IMR-90 (cell line): ENCODE results near the gene PACSIN3. TPM values are rescaled to one million over a fixed set of nuclear protein-coding genes. Genes with fewer than 3 reads are reported as not detected.
A peak's percentile ranks its signal among the peaks of the same experiment; 100 is the strongest.

ENCODE experiments used
- ATAC-seq: fragments of 200-7000 bp; cut with Tn5 transposase; 2 replicates; pipeline ENCODE4 v1.9.1; 2020; ENCODE audit warnings: low read depth, mild to moderate bottlenecking, moderate library complexity
- BruUV-seq: library from RNA; stranded (reverse); fragments of 400-500 nt; replicated peaks from 2 replicates; lab custom pipeline; 2021; lab: Mats Ljungman, UMichigan
- CTCF ChIA-PET: fragments of 300-600 bp; formaldehyde crosslinking; extraction: SDS; loops from one replicate; lab custom pipeline; 2021; ENCODE audit warnings: antibody characterized with exemption; lab: Yijun Ruan, JAX
- POLR2A ChIA-PET: fragments of 300-600 bp; sonication (Branson Sonifier 250); formaldehyde crosslinking; loops from one replicate; lab custom pipeline; 2022; ENCODE audit warnings: antibody characterized with exemption; ENCODE audit not compliant: unreplicated experiment; lab: Charles Lee
- DNase-seq: peaks from one replicate; pipeline ENCODE4 v3.0.0; 2013
- H2AFZ ChIP-seq: replicated peaks from 2 replicates; pipeline ENCODE3; 2013; ENCODE audit warnings: low read length, mild to moderate bottlenecking; ENCODE audit not compliant: poor library complexity
- H2AK5ac ChIP-seq: 2 replicates; pipeline ENCODE4 v1.6.1; 2013; ENCODE audit warnings: low read depth, low read length, inconsistent platforms
- H2AK9ac ChIP-seq: replicated peaks from 2 replicates; pipeline ENCODE3; 2013; ENCODE audit warnings: mild to moderate bottlenecking, low read depth, low read length, moderate library complexity; ENCODE audit not compliant: poor library complexity
- H2BK120ac ChIP-seq: 2 replicates; pipeline ENCODE4 v1.6.1; 2013; ENCODE audit warnings: low read depth, low read length, inconsistent platforms
- H2BK15ac ChIP-seq: 3 replicates; pipeline ENCODE4 v1.6.1; 2013; ENCODE audit warnings: low read depth, low read length, inconsistent platforms
- H2BK20ac ChIP-seq: 2 replicates; pipeline ENCODE4 v1.6.1; 2013; ENCODE audit warnings: low read depth, mild to moderate bottlenecking, inconsistent platforms, low read length, moderate library complexity
- H2BK5ac ChIP-seq: 2 replicates; pipeline ENCODE4 v1.6.1; 2013; ENCODE audit warnings: mild to moderate bottlenecking, low read depth, low read length, inconsistent platforms; ENCODE audit not compliant: poor library complexity, severe bottlenecking
- H3K14ac ChIP-seq: replicated peaks from 2 replicates; pipeline ENCODE4 v1.6.1; 2013; ENCODE audit warnings: low read depth, low read length, inconsistent platforms
- H3K18ac ChIP-seq: 2 replicates; pipeline ENCODE4 v1.6.1; 2013; ENCODE audit warnings: low read depth, low read length, control low read depth
- H3K23ac ChIP-seq: 2 replicates; pipeline ENCODE4 v1.6.1; 2013; ENCODE audit warnings: low read depth, low read length, inconsistent platforms
- H3K27ac ChIP-seq: 2 replicates; pipeline ENCODE4 v1.5.1; 2013; ENCODE audit warnings: mild to moderate bottlenecking, control low read depth, low read length; ENCODE audit not compliant: insufficient read depth
- H3K27me3 ChIP-seq: 2 replicates; pipeline ENCODE4 v1.6.1; 2013; ENCODE audit warnings: low read length; ENCODE audit not compliant: control insufficient read depth, insufficient read depth
- H3K36me3 ChIP-seq: 2 replicates; pipeline ENCODE4 v1.6.1; 2013; ENCODE audit warnings: low read length, mixed read lengths; ENCODE audit not compliant: control insufficient read depth, insufficient read depth
- H3K4ac ChIP-seq: 2 replicates; pipeline ENCODE4 v1.6.1; 2013; ENCODE audit warnings: low read depth, low read length, inconsistent platforms
- H3K4me1 ChIP-seq: 2 replicates; pipeline ENCODE4 v1.6.1; 2013; ENCODE audit warnings: low read length, mixed read lengths; ENCODE audit not compliant: control insufficient read depth, insufficient read depth
- H3K4me2 ChIP-seq: 2 replicates; pipeline ENCODE4 v1.6.1; 2013; ENCODE audit warnings: low read depth, mild to moderate bottlenecking, control low read depth, low read length, moderate library complexity
- H3K4me3 ChIP-seq: 2 replicates; pipeline ENCODE4 v1.5.1; 2013; ENCODE audit warnings: low read depth, mild to moderate bottlenecking, control low read depth, low read length, moderate library complexity; ENCODE audit not compliant: insufficient read depth
- H3K56ac ChIP-seq: 2 replicates; pipeline ENCODE4 v1.6.1; 2013; ENCODE audit warnings: low read length, inconsistent platforms; ENCODE audit not compliant: insufficient read depth; ENCODE audit errors: extremely low read depth
- H3K79me1 ChIP-seq, 2 experiments: 2 replicates each; pipeline ENCODE4 v1.6.1; 2013; ENCODE audit warnings: low read length in 2 of 2, inconsistent platforms in 1 of 2, low read depth in 1 of 2
- H3K9ac ChIP-seq: 2 replicates; pipeline ENCODE4 v1.6.1; 2013; ENCODE audit warnings: low read depth, low read length, control low read depth
- H3K9me1 ChIP-seq: 2 replicates; pipeline ENCODE4 v1.6.1; 2013; ENCODE audit warnings: low read length, inconsistent platforms; ENCODE audit not compliant: insufficient read depth
- H3K9me3 ChIP-seq: 2 replicates; pipeline ENCODE4 v1.6.1; 2013; ENCODE audit warnings: low read length; ENCODE audit not compliant: control insufficient read depth, insufficient read depth
- H4K20me1 ChIP-seq: 2 replicates; pipeline ENCODE4 v1.6.1; 2013; ENCODE audit warnings: low read length, inconsistent platforms; ENCODE audit not compliant: insufficient read depth
- H4K5ac ChIP-seq: 2 replicates; pipeline ENCODE4 v1.6.1; 2013; ENCODE audit warnings: mild to moderate bottlenecking, low read depth, low read length, control low read depth
- H4K8ac ChIP-seq, 2 experiments: 2 replicates each; pipeline ENCODE4 v1.6.1; 2013; ENCODE audit warnings: low read depth in 2 of 2, low read length in 2 of 2, control low read depth in 1 of 2, inconsistent platforms in 1 of 2
- H4K91ac ChIP-seq: 2 replicates; pipeline ENCODE4 v1.6.1; 2013; ENCODE audit warnings: low read depth, low read length, inconsistent platforms; ENCODE audit not compliant: insufficient read depth
- CHD1 ChIP-seq: IDR thresholded peaks from 2 replicates; pipeline ENCODE4 v1.6.1; 2012; ENCODE audit warnings: low read depth, low read length, improper control_type of control experiment
- MAFK ChIP-seq: IDR thresholded peaks from 2 replicates; pipeline ENCODE4 v1.6.1; 2012; ENCODE audit warnings: low read depth, low read length, improper control_type of control experiment
- POLR2A ChIP-seq: IDR thresholded peaks from 2 replicates; pipeline ENCODE4 v1.6.1; 2012; ENCODE audit warnings: mild to moderate bottlenecking, low read depth, low read length
- RFX5 ChIP-seq: IDR thresholded peaks from 2 replicates; pipeline ENCODE4 v1.8.0; 2012; ENCODE audit warnings: low read depth, mild to moderate bottlenecking, low read length, moderate library complexity
- WGBS, 2 experiments: methylation state at CpG; one replicate each; pipeline versions ENCODE4 v1.1.5 to v1.1.7; 2013; ENCODE audit warnings: missing lambda C conversion rate in 2 of 2; ENCODE audit not compliant: insufficient read length in 1 of 2; ENCODE audit errors: extremely low coverage in 2 of 2; 5-methylcytosine and 5-hydroxymethylcytosine counted together
- dilution Hi-C: fragments of 300-500 bp; cut with HindIII; formaldehyde crosslinking; loops from one replicate; pipeline ENCODE4 v1.14.3; 2018; ENCODE audit warnings: low sequenced_read_pairs; ENCODE audit not compliant: unreplicated experiment
- in situ Hi-C: fragments of 300-500 bp; cut with MboI; formaldehyde crosslinking; loops from 3 replicates; pipeline ENCODE4 v1.14.3; 2019; ENCODE audit warnings: low sequenced_read_pairs, inconsistent platforms, mixed read lengths
- intact Hi-C: fragments of 100-400 bp; cut with micrococcal nuclease; formaldehyde crosslinking; loops from 2 replicates; pipeline ENCODE4 v1.10.0; 2022
- polyA plus RNA-seq, 3 experiments: library from polyadenylated mRNA; depleted of rRNA; stranded (reverse); fragments of >200 nt; gene quantifications; 2 replicates each; pipeline ENCODE4 v1.2.3, GENCODE V29; 2012; ENCODE audit warnings: low replicate concordance in 1 of 3
- total RNA-seq: library from RNA; depleted of rRNA; stranded (reverse); fragments of >200 nt; gene quantifications from 2 replicates; pipeline ENCODE4 v1.2.3, GENCODE V29; 2012
- TF ChIP-seq, protein P1 (sequence below): conservative IDR thresholded peaks from 2 replicates; pipeline ENCODE4 v1.5.1; 2012; ENCODE audit warnings: mild to moderate bottlenecking, low read depth, low read length, improper control_type of control experiment

PACSIN3 gene
- total and polyA plus RNA-seq, 2 of the 4 experiments (the other 2 are of a cell fraction): 19.2 to 21.1 TPM

DNA sequence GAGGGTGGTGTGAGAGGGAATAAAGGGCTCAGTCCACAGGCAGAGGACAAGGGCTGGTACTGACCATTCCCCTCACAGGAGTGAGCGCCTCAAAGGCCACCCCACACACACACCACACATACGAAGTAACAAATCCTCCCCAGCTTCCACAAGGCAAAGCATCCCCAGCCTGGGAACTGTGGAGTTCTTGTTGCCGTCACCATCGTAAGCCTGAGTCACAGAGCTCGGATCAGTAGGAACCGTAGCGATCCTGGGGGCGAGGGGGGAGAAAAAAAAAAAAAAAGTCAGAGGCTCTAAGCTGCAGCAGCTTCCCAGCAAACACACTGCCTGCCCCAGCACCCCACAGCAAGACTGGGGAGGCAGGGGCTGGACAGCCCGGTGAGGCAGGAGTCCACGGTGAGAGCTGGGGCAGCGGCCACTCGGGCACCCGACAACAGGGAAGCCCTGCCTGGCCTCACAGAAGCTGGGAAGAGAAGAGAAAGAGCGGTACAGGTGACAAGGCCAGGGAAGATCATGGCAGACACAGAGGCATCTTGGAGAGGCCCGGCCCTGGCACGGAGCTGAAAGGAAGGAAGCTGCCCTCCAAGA is 20.9 kb downstream of the PACSIN3 start:
- peaks cover 50% of the 10 kb centered on the region for H3K36me3 ChIP-seq

More for the DNA sequence above, 20.9 kb downstream of the PACSIN3 start:
- Histone ChIP-seq H4K8ac (no peak overlapping the region), H2BK5ac (no peak overlapping the region), H3K14ac (no peak overlapping the region), H4K20me1 (peaks cover 49% of the 10 kb centered on the region), H3K9me1 (no peaks in the 10 kb centered on the region), H3K4ac (no peak overlapping the region), H3K4me3 (no peak overlapping the region), H3K79me1 (peaks cover 6 to 56% of the 10 kb centered on the region in 2 experiments; a peak in 3 of 4 replicates), H3K27me3 (no peaks in the 10 kb centered on the region), H4K5ac (no peak overlapping the region), H3K27ac (no peak overlapping the region), H2BK20ac (no peak overlapping the region), H2BK120ac (no peak overlapping the region), H3K4me2 (no peak overlapping the region), H3K9ac (no peak overlapping the region), H2AK9ac (peak overlapping the region; percentile 78), H3K4me1 (no peaks in the 10 kb centered on the region), H2AK5ac (no peak overlapping the region), H2BK15ac (no peak overlapping the region), H3K23ac (no peak overlapping the region), H3K9me3 (no peaks in the 10 kb centered on the region), H4K91ac (no peak overlapping the region), H3K56ac (no peak overlapping the region), H3K18ac (no peak overlapping the region), H2AFZ (no peak overlapping the region)
- intact Hi-C loops (no loop called here), in situ Hi-C loops (no loop called here), dilution Hi-C loops (no loop called here)
- DNase-seq (no peak), ATAC-seq (no peak)
- no TSS peak for BruUV-seq
- TF ChIP-seq POLR2A (no peak), RFX5 (no peak), CHD1 (no peak), MAFK (no peak)
- TF ChIP-seq, protein P1, sequence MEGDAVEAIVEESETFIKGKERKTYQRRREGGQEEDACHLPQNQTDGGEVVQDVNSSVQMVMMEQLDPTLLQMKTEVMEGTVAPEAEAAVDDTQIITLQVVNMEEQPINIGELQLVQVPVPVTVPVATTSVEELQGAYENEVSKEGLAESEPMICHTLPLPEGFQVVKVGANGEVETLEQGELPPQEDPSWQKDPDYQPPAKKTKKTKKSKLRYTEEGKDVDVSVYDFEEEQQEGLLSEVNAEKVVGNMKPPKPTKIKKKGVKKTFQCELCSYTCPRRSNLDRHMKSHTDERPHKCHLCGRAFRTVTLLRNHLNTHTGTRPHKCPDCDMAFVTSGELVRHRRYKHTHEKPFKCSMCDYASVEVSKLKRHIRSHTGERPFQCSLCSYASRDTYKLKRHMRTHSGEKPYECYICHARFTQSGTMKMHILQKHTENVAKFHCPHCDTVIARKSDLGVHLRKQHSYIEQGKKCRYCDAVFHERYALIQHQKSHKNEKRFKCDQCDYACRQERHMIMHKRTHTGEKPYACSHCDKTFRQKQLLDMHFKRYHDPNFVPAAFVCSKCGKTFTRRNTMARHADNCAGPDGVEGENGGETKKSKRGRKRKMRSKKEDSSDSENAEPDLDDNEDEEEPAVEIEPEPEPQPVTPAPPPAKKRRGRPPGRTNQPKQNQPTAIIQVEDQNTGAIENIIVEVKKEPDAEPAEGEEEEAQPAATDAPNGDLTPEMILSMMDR: no peak
- WGBS, 2 experiments: no CpG with 5 or more reads among the region's 16 CpGs
- ChIA-PET CTCF (no interaction called here), POLR2A (no interaction called here)
